GM15510 (cell line): ENCODE measurements around the gene GALC.

Source experiments
- POLR2A ChIP-seq: IDR thresholded peaks from 3 replicates; pipeline ENCODE4 v1.6.1; 2011; ENCODE audit warnings: borderline replicate concordance; ENCODE audit not compliant: insufficient read length; ENCODE audit errors: extremely low read depth

GALC gene

DNA sequence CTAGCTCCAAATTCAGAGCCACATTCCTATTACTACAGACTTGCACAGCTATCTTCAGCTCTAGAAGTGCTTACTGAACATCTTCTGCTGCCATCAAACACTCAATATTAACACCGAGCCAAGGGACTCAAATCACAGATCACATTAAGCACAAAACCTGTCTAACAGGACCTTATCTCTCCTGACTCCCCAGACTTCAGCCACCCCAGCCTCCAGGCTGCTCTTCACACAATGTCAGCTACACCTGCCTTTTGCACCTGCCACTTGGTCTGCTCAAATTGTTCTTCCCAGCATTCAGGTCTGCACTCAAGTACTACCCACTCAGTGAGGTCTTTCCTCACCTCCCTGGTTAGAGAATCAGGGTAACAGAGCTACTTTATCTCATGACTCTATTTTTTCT is 57.1 kb downstream of the GALC start:
- TF ChIP-seq POLR2A, result no peak

DNA sequence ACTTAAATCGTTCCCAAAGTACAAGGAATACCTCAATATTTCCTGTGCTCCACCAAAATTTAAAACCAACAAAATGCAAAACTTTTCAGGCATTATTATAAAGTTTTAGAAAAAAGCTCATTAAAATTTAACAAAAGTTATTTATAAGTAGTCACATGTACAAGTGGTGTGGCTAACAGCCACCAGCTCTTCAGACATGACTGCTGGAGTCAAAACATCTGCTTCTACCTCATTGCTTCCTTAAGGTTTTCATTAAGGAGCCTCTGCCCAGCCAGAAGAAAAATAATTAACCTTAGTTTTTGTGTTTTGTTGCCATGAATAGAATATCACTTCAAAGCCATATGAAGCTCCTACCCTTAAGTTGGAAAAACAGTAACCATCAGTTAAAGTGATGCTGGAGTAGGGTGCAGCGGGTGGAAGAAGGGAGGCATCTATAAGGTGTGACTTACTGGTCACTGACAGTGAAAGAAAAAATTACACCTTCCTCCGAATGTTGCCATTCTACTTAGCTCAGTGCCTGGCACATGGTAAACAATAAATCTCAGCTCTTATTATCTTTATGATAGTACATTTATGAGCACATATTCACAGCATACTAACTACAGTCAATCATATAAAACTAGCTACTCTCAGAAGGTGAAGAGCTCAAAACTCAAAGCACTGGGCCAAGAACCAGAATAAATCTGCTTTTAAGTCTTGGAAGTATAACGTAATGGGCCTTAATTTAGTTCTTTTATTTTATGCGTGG is 57.7 kb downstream of the GALC start:
- no peak for TF ChIP-seq POLR2A

DNA sequence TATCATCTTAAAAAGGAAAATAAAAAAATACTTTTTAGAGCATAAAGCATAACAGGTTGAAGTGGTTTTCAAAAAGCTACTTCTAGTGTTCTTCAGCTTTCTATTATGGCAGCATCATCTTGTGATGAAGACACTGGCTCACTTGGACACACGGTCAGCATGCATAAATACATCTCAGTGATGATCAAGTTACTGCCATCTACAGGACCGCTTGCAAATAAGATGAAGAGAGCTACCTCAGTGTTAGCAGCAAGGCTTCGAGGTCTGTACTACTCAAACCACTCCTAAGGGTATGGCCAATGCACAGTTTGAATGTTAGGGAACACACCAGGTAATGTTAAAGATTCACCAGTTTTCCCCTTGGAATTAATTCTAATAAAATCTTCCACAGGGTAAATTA is 58.8 kb downstream of the GALC start:
- TF ChIP-seq POLR2A, result no peak

DNA sequence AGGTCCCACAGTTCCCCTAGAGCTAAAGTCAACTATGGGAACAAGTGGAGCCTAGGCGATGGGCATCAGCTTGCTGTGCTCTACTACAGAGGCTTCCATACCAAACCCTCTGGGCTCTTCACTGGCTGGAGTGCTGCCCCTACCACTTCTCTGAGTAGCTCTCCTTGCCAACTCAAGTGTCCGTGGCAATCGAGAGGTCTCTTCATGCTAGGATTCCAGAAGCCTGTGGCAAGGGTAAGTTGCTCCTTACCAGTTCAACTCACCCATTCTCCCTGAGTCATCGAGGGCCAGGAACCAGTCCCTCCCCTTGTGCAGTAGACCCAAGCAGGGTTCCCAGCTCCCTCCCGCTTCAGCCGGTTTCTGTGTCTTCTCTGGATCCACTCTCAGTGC is 76.1 kb downstream of the GALC start:
- no peak for TF ChIP-seq POLR2A

DNA sequence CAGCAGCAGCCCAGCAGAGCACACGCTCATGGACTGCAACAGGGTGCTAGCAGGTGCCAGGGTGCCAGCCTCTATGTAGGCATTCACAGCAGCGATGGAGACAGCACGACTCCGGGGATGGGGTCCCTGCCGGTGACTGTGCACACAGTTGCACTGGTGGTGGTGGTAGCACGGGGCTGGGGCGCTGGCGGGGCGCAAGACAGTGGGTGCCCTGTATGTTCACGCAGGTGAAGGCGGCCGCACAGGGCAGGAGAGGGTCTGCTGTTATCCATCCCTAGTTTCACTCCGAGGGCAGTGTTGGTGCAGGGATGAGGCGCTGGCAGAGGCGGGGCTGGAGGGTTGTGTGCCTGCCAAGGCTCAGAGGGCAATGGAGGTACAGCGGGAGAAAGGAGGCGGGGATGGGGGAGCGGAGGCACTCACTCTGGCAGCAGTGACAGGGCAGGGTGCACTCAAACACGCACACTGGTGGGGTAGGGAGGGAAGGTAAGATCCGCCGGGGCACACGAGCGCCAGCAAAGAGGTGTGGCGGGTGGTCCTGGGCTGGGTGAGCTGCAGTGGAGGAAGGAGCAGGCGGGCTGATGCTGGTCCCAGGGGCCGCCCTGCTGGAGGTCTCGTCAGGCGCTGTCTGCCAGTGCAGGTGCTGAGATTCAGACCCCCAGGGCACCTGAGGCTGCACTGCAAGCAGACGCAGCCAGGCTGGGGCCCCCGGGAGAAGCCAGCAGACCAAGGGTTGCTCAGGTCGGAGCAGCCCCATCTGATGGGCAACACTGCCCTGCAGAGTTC is 76.7 kb downstream of the GALC start:
- TF ChIP-seq POLR2A, result no peak

DNA sequence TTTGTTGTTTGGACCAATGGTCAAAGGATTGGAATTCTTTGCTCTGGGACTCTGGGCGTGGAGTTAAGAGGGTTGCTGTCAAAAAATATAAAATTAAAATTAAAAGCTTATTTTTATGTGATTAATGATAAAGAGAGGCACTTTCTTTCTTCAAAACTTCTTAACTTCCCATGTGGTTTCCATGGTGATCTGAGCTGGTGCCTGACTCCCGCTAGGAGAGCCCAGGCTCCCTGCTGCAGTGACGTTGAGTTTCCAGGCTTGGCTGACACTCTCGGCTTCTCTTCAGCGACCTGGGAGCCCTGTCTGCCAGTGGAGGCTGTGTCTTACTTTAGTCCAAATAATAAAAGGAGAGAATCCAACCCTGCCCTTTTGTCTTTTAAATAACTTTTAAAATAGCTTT is 84.4 kb downstream of the GALC start:
- TF ChIP-seq POLR2A, result no peak

DNA sequence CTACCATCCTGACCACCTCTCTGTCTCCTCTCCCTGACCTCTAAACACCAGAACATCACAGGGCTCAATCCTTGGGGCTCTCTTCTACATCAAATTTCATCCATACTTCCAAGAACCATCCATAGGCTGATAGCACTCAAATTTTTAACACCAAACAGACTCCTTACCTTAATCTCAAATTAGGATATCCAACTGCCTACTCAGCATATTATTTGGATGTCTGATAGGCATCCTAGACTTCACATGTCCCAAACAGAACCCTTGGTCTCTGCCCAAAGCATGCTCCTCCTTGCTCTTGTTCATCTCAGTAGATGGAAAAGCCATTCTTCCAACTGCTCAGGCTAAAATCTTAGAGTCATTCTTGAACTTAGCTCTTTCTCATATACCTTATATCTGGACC is 91.3 kb downstream of the GALC start:
- no peak for TF ChIP-seq POLR2A

DNA sequence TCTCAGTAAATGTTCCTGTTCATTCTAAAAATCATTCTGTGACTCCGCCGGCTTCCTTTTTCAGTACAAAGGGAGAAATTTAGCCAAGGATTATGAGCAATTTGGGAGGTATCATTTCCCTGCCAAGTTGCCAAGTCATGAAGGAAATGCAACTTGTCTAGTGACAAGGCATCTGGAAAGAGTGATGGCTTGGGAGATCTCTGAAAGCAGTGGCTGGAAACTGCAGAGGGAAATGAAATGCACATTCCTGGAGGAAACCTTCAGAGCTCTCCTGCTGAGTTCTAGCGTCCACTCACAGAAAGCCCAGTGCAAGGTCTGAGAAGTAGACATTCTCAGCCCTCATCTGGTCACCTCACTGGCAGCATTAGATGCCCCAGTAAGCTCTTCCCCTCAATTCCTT is 91.7 kb downstream of the GALC start:
- TF ChIP-seq POLR2A, result no peak

DNA sequence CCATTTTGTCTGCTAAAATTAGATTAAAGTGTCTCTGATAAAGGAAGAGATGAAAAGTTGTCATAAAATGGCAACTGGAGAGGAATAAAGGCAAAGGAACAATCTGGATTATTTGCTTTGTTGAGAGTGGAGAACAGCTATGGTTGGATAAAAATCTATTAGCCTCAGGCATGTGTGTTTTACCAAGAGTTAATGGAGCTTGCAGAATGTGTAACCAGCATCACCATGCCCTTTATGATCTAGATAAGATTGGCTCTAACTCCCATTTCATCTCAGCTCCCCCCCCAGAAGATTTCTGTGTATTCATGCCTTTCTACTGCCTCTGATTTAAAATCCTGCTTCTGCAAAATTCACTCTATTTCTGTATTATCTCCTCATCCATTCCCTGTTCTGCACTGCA is 93.8 kb downstream of the GALC start:
- TF ChIP-seq POLR2A, result no peak

DNA sequence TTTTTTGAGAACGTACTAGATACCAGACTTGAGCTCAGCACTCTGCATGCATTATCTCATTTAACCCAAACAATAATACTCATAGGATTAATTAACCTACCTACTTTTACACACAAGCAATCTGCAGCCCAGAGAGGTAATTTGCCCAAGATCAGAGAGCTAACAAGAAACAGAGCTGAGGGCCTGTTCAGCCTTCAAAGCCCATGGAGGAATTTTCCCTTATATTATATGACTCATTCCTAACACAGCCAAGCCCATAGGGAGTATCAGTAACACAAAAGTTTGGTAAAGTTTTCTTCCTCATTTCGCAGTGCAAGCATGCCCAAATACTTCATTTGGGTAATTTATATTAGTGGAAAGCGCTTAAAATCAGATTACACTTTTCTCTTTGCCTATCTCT is 94.7 kb downstream of the GALC start:
- TF ChIP-seq POLR2A, result no peak

DNA sequence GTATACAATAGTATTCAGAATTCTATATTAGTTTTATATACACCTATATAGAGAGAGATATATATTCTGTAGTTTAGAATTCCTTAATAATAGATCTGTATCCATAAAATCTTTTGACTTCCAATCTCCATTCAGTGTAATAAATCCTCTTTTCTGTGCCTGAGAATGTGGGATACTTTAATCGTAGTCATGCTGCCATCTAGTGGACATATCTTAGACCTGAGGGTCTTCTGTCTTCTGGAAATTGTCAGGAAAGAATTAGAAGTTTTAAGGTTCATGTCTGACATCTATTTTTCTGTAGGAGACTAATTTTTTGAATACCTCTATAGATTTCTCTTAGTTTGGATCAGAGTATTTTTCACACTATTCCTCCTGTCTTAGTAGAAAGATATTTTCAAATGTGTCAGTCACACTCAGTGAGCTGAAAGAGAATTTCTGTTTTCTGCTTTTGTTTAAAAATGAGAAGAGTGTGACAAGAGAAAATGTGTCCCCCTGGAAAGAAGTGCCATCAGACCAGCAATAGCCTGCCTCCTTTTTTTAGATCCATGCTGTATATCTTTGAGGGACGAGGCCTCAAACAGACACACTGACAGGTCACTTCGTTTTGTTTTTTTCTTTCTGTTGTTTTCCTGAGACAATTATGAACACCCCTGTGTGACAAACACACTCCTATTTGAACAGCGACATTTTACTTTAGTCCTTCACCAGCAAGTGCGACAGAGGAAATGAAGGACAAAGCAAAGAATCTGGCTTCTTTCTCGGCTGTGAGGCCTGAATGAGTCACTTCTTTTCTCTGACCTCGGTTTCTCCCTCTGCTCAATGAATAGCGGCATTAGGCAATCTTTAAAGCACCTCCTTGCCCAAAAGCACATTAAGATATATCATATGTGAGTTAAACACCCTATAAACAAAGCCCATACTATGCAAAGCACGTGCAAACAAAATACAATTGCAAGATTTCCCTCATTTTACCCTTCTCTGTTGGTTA is 96.3 kb downstream of the GALC start:
- no peak for TF ChIP-seq POLR2A

DNA sequence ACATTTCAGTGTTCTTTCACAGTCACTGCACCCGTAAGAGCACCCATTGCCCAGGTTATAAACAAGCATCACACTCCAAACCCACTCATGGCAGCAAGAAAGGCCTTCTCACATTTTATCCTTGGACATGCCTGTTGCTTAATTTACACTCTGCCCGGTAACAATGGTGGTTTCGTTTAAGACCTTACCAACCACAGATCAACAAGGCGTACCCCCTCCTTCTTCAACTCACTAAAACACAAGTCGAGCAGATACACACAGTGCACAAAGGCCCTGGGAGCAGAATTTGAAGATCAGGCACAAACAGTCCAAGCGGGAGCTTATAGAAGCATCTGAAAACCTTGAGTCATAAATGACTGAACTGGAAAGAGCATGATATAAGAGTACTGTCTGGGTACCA is 98.1 kb downstream of the GALC start:
- TF ChIP-seq POLR2A, result no peak

DNA sequence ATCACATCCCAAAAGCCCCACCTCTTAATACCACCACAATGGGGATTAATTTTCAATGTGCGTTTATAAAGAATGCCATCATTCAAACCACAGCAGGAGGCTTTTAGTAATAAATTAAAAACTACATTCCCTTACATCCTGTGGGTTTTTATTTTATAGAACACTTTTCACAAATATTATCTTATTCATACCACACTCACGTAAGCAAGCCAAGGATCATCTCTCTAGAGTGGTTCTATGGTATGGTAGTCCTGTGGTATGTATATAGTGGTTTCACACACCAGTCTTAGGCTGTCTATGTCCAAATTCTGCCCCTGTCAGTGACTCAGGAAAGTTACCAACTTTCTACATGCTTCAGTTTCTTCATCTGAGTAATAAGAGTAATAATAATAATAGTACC is 100.2 kb downstream of the GALC start:
- no peak for TF ChIP-seq POLR2A

DNA sequence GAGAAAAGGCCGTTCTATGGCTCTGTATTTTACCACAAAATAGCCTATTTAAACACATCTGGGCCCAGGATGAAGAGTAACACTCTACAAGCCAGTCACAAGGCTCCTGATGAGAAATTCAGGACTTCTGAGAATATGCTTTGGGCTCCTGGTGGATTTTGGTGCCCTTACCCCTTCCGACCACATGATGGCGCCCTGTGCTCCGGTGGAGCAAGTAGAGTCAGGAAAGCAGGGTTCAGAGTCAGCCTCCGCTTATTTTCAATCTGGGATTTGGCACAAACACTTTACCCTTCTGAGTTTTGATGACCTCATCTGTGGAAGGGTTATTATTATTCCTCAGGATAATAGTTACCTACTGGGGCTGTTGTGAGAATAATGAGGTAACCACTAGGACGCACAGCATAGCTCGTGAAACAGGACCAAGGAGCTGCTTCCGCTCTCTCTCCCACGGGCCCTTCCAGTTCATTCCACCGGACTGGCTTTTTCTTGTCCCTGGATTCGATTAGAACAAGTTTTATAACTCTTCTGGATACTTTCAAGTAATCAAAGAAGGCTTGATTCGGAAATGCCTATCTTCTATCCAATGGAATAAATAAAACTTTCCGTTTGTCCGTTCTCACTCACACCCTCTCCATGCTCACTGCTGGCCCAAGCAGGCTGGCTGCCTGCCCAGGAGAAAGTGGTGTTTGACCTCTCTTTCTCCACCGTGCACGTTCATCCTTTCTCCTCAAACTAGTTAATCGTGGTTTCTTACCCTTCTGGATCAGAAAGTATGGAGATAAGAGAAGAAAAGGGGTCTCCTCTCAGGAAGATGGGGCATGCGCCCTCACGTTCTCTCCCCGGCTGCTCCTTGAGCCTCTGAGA is 104.6 kb downstream of the GALC start:
- no peak for TF ChIP-seq POLR2A

DNA sequence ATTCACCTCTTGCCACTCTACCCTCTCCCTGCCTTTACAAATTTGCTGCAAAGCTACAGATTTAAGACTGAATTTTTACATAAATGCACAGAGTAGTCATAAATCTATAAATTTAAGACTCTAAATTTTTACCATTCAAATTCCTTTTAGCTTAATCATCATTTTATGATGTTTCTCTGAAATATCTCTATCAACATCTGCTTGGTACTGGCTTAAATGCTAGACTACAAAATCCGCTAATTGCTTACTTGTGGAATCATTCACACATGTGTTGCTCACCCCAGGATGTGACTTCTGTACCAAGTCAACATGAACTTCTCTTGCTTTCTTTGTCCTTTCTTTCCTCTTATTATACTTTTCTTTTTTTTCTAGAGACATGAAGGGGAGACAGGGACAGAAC is 109.2 kb downstream of the GALC start:
- no peak for TF ChIP-seq POLR2A
